ENCODE data around the gene IRAG1.
"Not testable (repeated sequence)": the region's sequence is repeated elsewhere in the genome, so short reads cannot be mapped to it uniquely, and the experiment has no call there.

Gene IRAG1

GRCh38 chr11:10699072-10699471 is 5.5 kb upstream of the IRAG1 start:
- DNase-seq, result peak; percentile 15

- DNase-seq, result no peak
Measured at GRCh38 chr11:10697323-10697620, 3.7 kb upstream of the IRAG1 start.

- DNase-seq, result no peak
Measured at GRCh38 chr11:10696468-10697322, 3.1 kb upstream of the IRAG1 start.

GRCh38 chr11:10695833-10696232 is 2.3 kb upstream of the IRAG1 start:
- DNase-seq, result no peak

- DNase-seq, result no peak
Measured at GRCh38 chr11:10694486-10695239, 1.1 kb upstream of the IRAG1 start.

- DNase-seq, result no peak
Measured at GRCh38 chr11:10692531-10693115, 932 bp downstream of the IRAG1 start.

GRCh38 chr11:10688401-10688800 is 5.2 kb downstream of the IRAG1 start:
- peak; percentile 31 for DNase-seq

- no peak for DNase-seq
Measured at GRCh38 chr11:10686311-10686710, 7.2 kb downstream of the IRAG1 start.

- no peak for DNase-seq
Measured at GRCh38 chr11:10683429-10683828, 10.1 kb downstream of the IRAG1 start.

- no peak for DNase-seq
Measured at GRCh38 chr11:10680956-10681487, 12.5 kb downstream of the IRAG1 start.

- not testable (repeated sequence) for DNase-seq
Measured at GRCh38 chr11:10680279-10680678, 13.3 kb downstream of the IRAG1 start.

GRCh38 chr11:10679644-10680043 is 13.9 kb downstream of the IRAG1 start:
- no peak for DNase-seq

GRCh38 chr11:10678101-10678500 is 15.5 kb downstream of the IRAG1 start:
- DNase-seq, result no peak

GRCh38 chr11:10676919-10677318 is 16.6 kb downstream of the IRAG1 start:
- no peak for DNase-seq

- no peak for DNase-seq
Measured at GRCh38 chr11:10674911-10675440, 18.6 kb downstream of the IRAG1 start.

- DNase-seq, result no peak
Measured at GRCh38 chr11:10674440-10674855, 19.1 kb downstream of the IRAG1 start.

GRCh38 chr11:10673501-10674062 is 20.0 kb downstream of the IRAG1 start:
- DNase-seq, result no peak

- no peak for DNase-seq
Measured at GRCh38 chr11:10670099-10670498, 23.5 kb downstream of the IRAG1 start.

- DNase-seq, result peak; percentile 76
Measured at GRCh38 chr11:10669258-10670033, 24.1 kb downstream of the IRAG1 start.

GRCh38 chr11:10667521-10667885 is 26.1 kb downstream of the IRAG1 start:
- peak; percentile 86 for DNase-seq

- peak; percentile 44 for DNase-seq
Measured at GRCh38 chr11:10666556-10667520, 26.7 kb downstream of the IRAG1 start.
